Keratinocyte (primary cell): ENCODE data around the gene CDC6. TPM values are rescaled to one million over a fixed set of nuclear protein-coding genes. Genes with fewer than 3 reads are reported as not detected.

ENCODE experiments used
- DNase-seq: peaks from one replicate; pipeline ENCODE4 v3.0.0-alpha.2; 2011; ENCODE audit warnings: low read depth, missing footprints, low spot score
- FAIRE-seq: peaks from 2 replicates; lab custom pipeline; 2011; peaks lifted over from hg19 to GRCh38; lab: Jason Lieb, UNC
- H2AFZ ChIP-seq: 2 replicates; pipeline ENCODE4 v1.6.0; 2012; ENCODE audit warnings: low read length, control low read depth, inconsistent platforms; ENCODE audit not compliant: control insufficient read depth
- H3K27ac ChIP-seq: 2 replicates; pipeline ENCODE4 v1.5.1; 2011; ENCODE audit warnings: low read length; ENCODE audit not compliant: control insufficient read depth, insufficient read depth
- H3K27me3 ChIP-seq: 3 replicates; pipeline ENCODE4 v1.6.0; 2011; ENCODE audit warnings: low read length; ENCODE audit not compliant: control insufficient read depth, insufficient read depth; ENCODE audit errors: extremely low read depth
- H3K36me3 ChIP-seq, 2 experiments: 2 replicates in 1 of 2; 3 replicates in 1 of 2; pipeline ENCODE4 v1.5.1; 2011; ENCODE audit warnings: low read length in 2 of 2, mild to moderate bottlenecking in 1 of 2; ENCODE audit not compliant: control insufficient read depth in 2 of 2, insufficient read depth in 2 of 2; ENCODE audit errors: extremely low read depth in 1 of 2
- H3K4me1 ChIP-seq: 3 replicates; pipeline ENCODE4 v1.5.1; 2011; ENCODE audit warnings: low read length; ENCODE audit not compliant: control insufficient read depth, insufficient read depth; ENCODE audit errors: extremely low read depth
- H3K4me2 ChIP-seq: 3 replicates; pipeline ENCODE4 v1.6.0; 2011; ENCODE audit warnings: low read depth, low read length; ENCODE audit not compliant: control insufficient read depth, insufficient read depth; ENCODE audit errors: extremely low read depth
- H3K4me3 ChIP-seq, 3 experiments: fragments of 200-600 bp in 1 of 3; sonication (generic) in 1 of 3; 2 replicates in 2 of 3; 3 replicates in 1 of 3; pipeline ENCODE4 v1.5.1; 2011 to 2016; ENCODE audit warnings: low read length in 3 of 3, mild to moderate bottlenecking in 3 of 3, control low read depth in 2 of 3, inconsistent platforms in 1 of 3, low read depth in 1 of 3, mixed read lengths in 1 of 3, mixed run types in 1 of 3, moderate library complexity in 1 of 3; ENCODE audit not compliant: control insufficient read depth in 2 of 3, insufficient read depth in 2 of 3; ENCODE audit errors: extremely low read depth in 1 of 3
- H3K79me2 ChIP-seq: 2 replicates; pipeline ENCODE4 v1.6.0; 2012; ENCODE audit warnings: low read length; ENCODE audit not compliant: control insufficient read depth, insufficient read depth
- H3K9ac ChIP-seq: 3 replicates; pipeline ENCODE4 v1.6.0; 2011; ENCODE audit warnings: low read length; ENCODE audit not compliant: control insufficient read depth, insufficient read depth; ENCODE audit errors: extremely low read depth
- H3K9me1 ChIP-seq: 3 replicates; pipeline ENCODE4 v1.6.0; 2011; ENCODE audit warnings: low read length; ENCODE audit not compliant: control insufficient read depth, insufficient read depth; ENCODE audit errors: extremely low read depth
- H3K9me3 ChIP-seq: 2 replicates; pipeline ENCODE4 v1.5.1; 2012; ENCODE audit warnings: low read depth, low read length; ENCODE audit not compliant: control insufficient read depth
- H4K20me1 ChIP-seq: 3 replicates; pipeline ENCODE4 v1.6.0; 2011; ENCODE audit warnings: low read length; ENCODE audit not compliant: control insufficient read depth, insufficient read depth; ENCODE audit errors: extremely low read depth
- CTCF ChIP-seq, 3 experiments: IDR thresholded peaks in 1 of 3; conservative IDR thresholded peaks in 1 of 3; optimal IDR thresholded peaks in 1 of 3; 2 replicates in 2 of 3; 3 replicates in 1 of 3; pipeline versions ENCODE3 to v1.5.1; 2011; ENCODE audit warnings: low read length in 3 of 3, mild to moderate bottlenecking in 3 of 3, moderate library complexity in 2 of 3, control low read depth in 1 of 3, inconsistent platforms in 1 of 3; ENCODE audit not compliant: insufficient read depth in 2 of 3; ENCODE audit errors: extremely low read depth in 1 of 3
- EZH2 ChIP-seq: IDR thresholded peaks from one replicate; pipeline ENCODE4 v1.6.1; 2012; ENCODE audit warnings: inconsistent platforms, mild to moderate bottlenecking, low read length, moderate library complexity
- dilution Hi-C: fragments of 300-500 bp; cut with MboI; formaldehyde crosslinking; loops from one replicate; pipeline ENCODE4 v1.7.0; 2020; ENCODE audit warnings: low sequenced_read_pairs; ENCODE audit not compliant: extremely low pct_ligation_motif_present
- polyA plus RNA-seq, 5 experiments: library from polyadenylated mRNA; depleted of rRNA in 3 of 5; stranded (reverse) in 3 of 5; stranded (forward) in 1 of 5; unstranded in 1 of 5; fragments of >200 nt; gene quantifications; 1 replicate in 1 of 5; 2 replicates in 3 of 5; 3 replicates in 1 of 5; pipeline versions ENCODE4 v1.2.1 to v1.2.3, GENCODE V29; 2011 to 2012; ENCODE audit warnings: missing spikeins in 2 of 5, low read depth in 1 of 5, low replicate concordance in 1 of 5

Gene CDC6
- polyA plus RNA-seq, 1 donor (not counting 4 experiments of a cell fraction or from before 2014, with no cell fraction given), result 28.0 TPM

- Histone ChIP-seq H2AFZ (no peak overlapping the region), H3K9me1 (peaks cover 2% of the 10 kb centered on the region), H3K9ac (no peak overlapping the region), H3K36me3 (peaks cover 3 to 6% of the 10 kb centered on the region in 2 experiments), H4K20me1 (no peaks in the 10 kb centered on the region), H3K4me2 (no peak overlapping the region), H3K4me1 (peaks cover 75% of the 10 kb centered on the region), H3K4me3 (no peak overlapping the region), H3K27ac (no peak overlapping the region), H3K27me3 (no peaks in the 10 kb centered on the region), H3K9me3 (no peaks in the 10 kb centered on the region), H3K79me2 (peaks cover 33% of the 10 kb centered on the region)
- TF ChIP-seq EZH2 (no peak), CTCF (optimal IDR thresholded peaks at IDR 0.05 in 1 of 3, IDR thresholded peaks at IDR 0.05 in 1 of 3, conservative IDR thresholded peaks at IDR 0.05 in 1 of 3; ENCODE audit: extremely low read depth in 1 of 3, insufficient read depth in 2 of 3, low read length in 3 of 3) (no peak)
- DNase-seq (no peak), FAIRE-seq (no peak)
- dilution Hi-C loops, result no loop called here
Measured at GRCh38 chr17:40346765-40347158, 59.1 kb downstream of the CDC6 start.

GRCh38 chr17:40347319-40348135 is 59.8 kb downstream of the CDC6 start:
- H3K4me2 ChIP-seq, result no peak overlapping the region
- FAIRE-seq, result no peak
- no peak overlapping the region for H3K27ac ChIP-seq
- H3K4me1 ChIP-seq, result peaks cover 71% of the 10 kb centered on the region
- H3K9me1 ChIP-seq, result peaks cover 2% of the 10 kb centered on the region
- H3K4me3 ChIP-seq, result no peak overlapping the region
- DNase-seq, result no peak
- H2AFZ ChIP-seq, result no peak overlapping the region
- H4K20me1 ChIP-seq, result no peaks in the 10 kb centered on the region
- H3K36me3 ChIP-seq, result peaks cover 8 to 10% of the 10 kb centered on the region in 2 experiments
- no peak overlapping the region for H3K9ac ChIP-seq
- TF ChIP-seq EZH2 (no peak), CTCF (optimal IDR thresholded peaks at IDR 0.05 in 1 of 3, IDR thresholded peaks at IDR 0.05 in 1 of 3, conservative IDR thresholded peaks at IDR 0.05 in 1 of 3; ENCODE audit: extremely low read depth in 1 of 3, insufficient read depth in 2 of 3, low read length in 3 of 3) (no peak)
- H3K79me2 ChIP-seq, result peaks cover 32% of the 10 kb centered on the region
- H3K27me3 ChIP-seq, result no peaks in the 10 kb centered on the region
- H3K9me3 ChIP-seq, result no peaks in the 10 kb centered on the region
- dilution Hi-C loops, result no loop called here
